Measurements from ENCODE around the gene CHURC1.

Gene CHURC1

GRCh38 chr14:64958743-64959142 lies 44.5 kb downstream of the CHURC1 start:
- TF ChIP-seq CTCF (conservative IDR thresholded peaks at IDR 0.05; ENCODE audit: control insufficient read depth, insufficient read depth, low read depth, low read length), result no peak
- DNase-seq (ENCODE audit: low read depth), result no peak

GRCh38 chr14:64960762-64961276 lies 46.6 kb downstream of the CHURC1 start:
- DNase-seq (ENCODE audit: low read depth), result no peak
- TF ChIP-seq CTCF (conservative IDR thresholded peaks at IDR 0.05; ENCODE audit: control insufficient read depth, insufficient read depth, low read depth, low read length), result no peak
- H3K4me3 ChIP-seq (ENCODE audit: control insufficient read depth, low read depth, low read length), result no peak overlapping the region

More at GRCh38 chr14:64958743-64959142, 44.5 kb downstream of the CHURC1 start:
- H3K4me3 ChIP-seq (ENCODE audit: control insufficient read depth, low read depth, low read length), result no peak overlapping the region

- no peak for TF ChIP-seq CTCF (conservative IDR thresholded peaks at IDR 0.05; ENCODE audit: control insufficient read depth, insufficient read depth, low read depth, low read length)
- no peak overlapping the region for H3K4me3 ChIP-seq (ENCODE audit: control insufficient read depth, low read depth, low read length)
- no peak for DNase-seq (ENCODE audit: low read depth)
Measured at GRCh38 chr14:64963611-64964010, 49.4 kb downstream of the CHURC1 start.

- no peak overlapping the region for H3K4me3 ChIP-seq (ENCODE audit: control insufficient read depth, low read depth, low read length)
- no peak for DNase-seq (ENCODE audit: low read depth)
- TF ChIP-seq CTCF (conservative IDR thresholded peaks at IDR 0.05; ENCODE audit: control insufficient read depth, insufficient read depth, low read depth, low read length), result no peak
Measured at GRCh38 chr14:64965356-64966000, 51.2 kb downstream of the CHURC1 start.

- no peak for TF ChIP-seq CTCF (conservative IDR thresholded peaks at IDR 0.05; ENCODE audit: control insufficient read depth, insufficient read depth, low read depth, low read length)
- H3K4me3 ChIP-seq (ENCODE audit: control insufficient read depth, low read depth, low read length), result no peak overlapping the region
- no peak for DNase-seq (ENCODE audit: low read depth)
Measured at GRCh38 chr14:64966976-64967375, 52.7 kb downstream of the CHURC1 start.

- no peak for DNase-seq (ENCODE audit: low read depth)
- TF ChIP-seq CTCF (conservative IDR thresholded peaks at IDR 0.05; ENCODE audit: control insufficient read depth, insufficient read depth, low read depth, low read length), result no peak
Measured at GRCh38 chr14:64968167-64968566, 53.9 kb downstream of the CHURC1 start.

More at GRCh38 chr14:64968167-64968566, 53.9 kb downstream of the CHURC1 start:
- H3K4me3 ChIP-seq (ENCODE audit: control insufficient read depth, low read depth, low read length), result no peak overlapping the region
